ENCODE data around the gene EHD4. TPM values are rescaled to one million over a fixed set of nuclear protein-coding genes. Genes with fewer than 3 reads are reported as not detected.

EHD4 gene
- polyA plus RNA-seq, 1 donor (not counting 4 experiments of a cell fraction or from before 2014, with no cell fraction given): 31.5 TPM

- no peaks in the 10 kb centered on the region for H3K9me3 ChIP-seq (ENCODE audit: control insufficient read depth, low read depth, low read length)
- FAIRE-seq: no peak
- DNase-seq (ENCODE audit: low read depth, low spot score): no peak
- H3K4me2 ChIP-seq (ENCODE audit: control insufficient read depth, extremely low read depth, insufficient read depth, low read depth, low read length): no peak overlapping the region
- H3K4me1 ChIP-seq (ENCODE audit: control insufficient read depth, extremely low read depth, insufficient read depth, low read length): no peaks in the 10 kb centered on the region
- no peaks in the 10 kb centered on the region for H3K79me2 ChIP-seq (ENCODE audit: control insufficient read depth, insufficient read depth, low read length)
- H3K9ac ChIP-seq (ENCODE audit: control insufficient read depth, extremely low read depth, insufficient read depth, low read length): no peak overlapping the region
- H3K27me3 ChIP-seq (ENCODE audit: control insufficient read depth, extremely low read depth, insufficient read depth, low read length): no peaks in the 10 kb centered on the region
- no peak overlapping the region for H3K27ac ChIP-seq (ENCODE audit: control insufficient read depth, insufficient read depth, low read length)
- H3K36me3 ChIP-seq (ENCODE audit: control insufficient read depth in 2 of 2, extremely low read depth in 1 of 2, insufficient read depth in 2 of 2, low read length in 2 of 2): no peaks in the 10 kb centered on the region
- H3K9me1 ChIP-seq (ENCODE audit: control insufficient read depth, extremely low read depth, insufficient read depth, low read length): no peaks in the 10 kb centered on the region
- no peak overlapping the region for H3K4me3 ChIP-seq (ENCODE audit: control insufficient read depth in 2 of 3, extremely low read depth in 1 of 3, insufficient read depth in 2 of 3, low read depth in 1 of 3, low read length in 3 of 3)
- dilution Hi-C loops (cut with MboI; ENCODE audit: extremely low pct_ligation_motif_present, low sequenced_read_pairs): no loop called here
- no peaks in the 10 kb centered on the region for H4K20me1 ChIP-seq (ENCODE audit: control insufficient read depth, extremely low read depth, insufficient read depth, low read length)
- no peak overlapping the region for H2AFZ ChIP-seq (ENCODE audit: control insufficient read depth, low read length)
- no peak for TF ChIP-seq EZH2 (IDR thresholded peaks at IDR 0.05; ENCODE audit: low read length)
- TF ChIP-seq, protein P1, sequence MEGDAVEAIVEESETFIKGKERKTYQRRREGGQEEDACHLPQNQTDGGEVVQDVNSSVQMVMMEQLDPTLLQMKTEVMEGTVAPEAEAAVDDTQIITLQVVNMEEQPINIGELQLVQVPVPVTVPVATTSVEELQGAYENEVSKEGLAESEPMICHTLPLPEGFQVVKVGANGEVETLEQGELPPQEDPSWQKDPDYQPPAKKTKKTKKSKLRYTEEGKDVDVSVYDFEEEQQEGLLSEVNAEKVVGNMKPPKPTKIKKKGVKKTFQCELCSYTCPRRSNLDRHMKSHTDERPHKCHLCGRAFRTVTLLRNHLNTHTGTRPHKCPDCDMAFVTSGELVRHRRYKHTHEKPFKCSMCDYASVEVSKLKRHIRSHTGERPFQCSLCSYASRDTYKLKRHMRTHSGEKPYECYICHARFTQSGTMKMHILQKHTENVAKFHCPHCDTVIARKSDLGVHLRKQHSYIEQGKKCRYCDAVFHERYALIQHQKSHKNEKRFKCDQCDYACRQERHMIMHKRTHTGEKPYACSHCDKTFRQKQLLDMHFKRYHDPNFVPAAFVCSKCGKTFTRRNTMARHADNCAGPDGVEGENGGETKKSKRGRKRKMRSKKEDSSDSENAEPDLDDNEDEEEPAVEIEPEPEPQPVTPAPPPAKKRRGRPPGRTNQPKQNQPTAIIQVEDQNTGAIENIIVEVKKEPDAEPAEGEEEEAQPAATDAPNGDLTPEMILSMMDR (optimal IDR thresholded peaks at IDR 0.05 in 1 of 3, IDR thresholded peaks at IDR 0.05 in 1 of 3, conservative IDR thresholded peaks at IDR 0.05 in 1 of 3; ENCODE audit: extremely low read depth in 1 of 3, insufficient read depth in 2 of 3, low read length in 3 of 3): no peak
Observed at GRCh38 chr15:41996376-41996775, 24.0 kb upstream of the EHD4 start.

DNA sequence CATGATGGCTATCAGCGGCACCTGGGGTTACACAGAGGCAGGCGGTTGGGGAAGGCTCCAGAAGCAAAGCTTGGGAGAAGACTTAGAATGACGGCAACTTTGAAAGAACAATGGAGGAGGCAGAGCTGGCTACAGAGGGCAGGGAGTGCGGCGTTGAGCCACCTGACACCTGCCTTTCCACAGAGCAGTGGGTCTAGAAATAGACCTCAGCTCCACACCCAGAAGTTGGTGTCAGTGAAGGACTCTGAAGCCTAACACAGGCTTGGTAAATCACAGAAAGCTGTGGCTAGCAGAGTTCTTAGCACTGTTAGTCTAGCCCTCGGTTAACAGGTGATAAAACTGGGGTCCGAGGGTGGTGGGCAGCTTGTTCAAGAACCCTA lies 23.1 kb upstream of the EHD4 start:
- Histone ChIP-seq H3K9ac (ENCODE audit: control insufficient read depth, extremely low read depth, insufficient read depth, low read length) (no peak overlapping the region), H3K27me3 (ENCODE audit: control insufficient read depth, extremely low read depth, insufficient read depth, low read length) (no peaks in the 10 kb centered on the region), H3K4me2 (ENCODE audit: control insufficient read depth, extremely low read depth, insufficient read depth, low read depth, low read length) (no peak overlapping the region), H3K9me3 (ENCODE audit: control insufficient read depth, low read depth, low read length) (no peaks in the 10 kb centered on the region), H3K4me1 (ENCODE audit: control insufficient read depth, extremely low read depth, insufficient read depth, low read length) (no peaks in the 10 kb centered on the region), H3K27ac (ENCODE audit: control insufficient read depth, insufficient read depth, low read length) (no peak overlapping the region), H3K9me1 (ENCODE audit: control insufficient read depth, extremely low read depth, insufficient read depth, low read length) (no peaks in the 10 kb centered on the region), H3K79me2 (ENCODE audit: control insufficient read depth, insufficient read depth, low read length) (no peaks in the 10 kb centered on the region), H2AFZ (ENCODE audit: control insufficient read depth, low read length) (no peak overlapping the region), H3K36me3 (ENCODE audit: control insufficient read depth in 2 of 2, extremely low read depth in 1 of 2, insufficient read depth in 2 of 2, low read length in 2 of 2) (no peaks in the 10 kb centered on the region), H4K20me1 (ENCODE audit: control insufficient read depth, extremely low read depth, insufficient read depth, low read length) (no peaks in the 10 kb centered on the region), H3K4me3 (ENCODE audit: control insufficient read depth in 2 of 3, extremely low read depth in 1 of 3, insufficient read depth in 2 of 3, low read depth in 1 of 3, low read length in 3 of 3) (no peak overlapping the region)
- dilution Hi-C loops (cut with MboI; ENCODE audit: extremely low pct_ligation_motif_present, low sequenced_read_pairs): no loop called here
- FAIRE-seq (no peak), DNase-seq (ENCODE audit: low read depth, low spot score) (no peak)
- TF ChIP-seq, protein P1 (optimal IDR thresholded peaks at IDR 0.05 in 1 of 3, IDR thresholded peaks at IDR 0.05 in 1 of 3, conservative IDR thresholded peaks at IDR 0.05 in 1 of 3; ENCODE audit: extremely low read depth in 1 of 3, insufficient read depth in 2 of 3, low read length in 3 of 3): no peak
- no peak for TF ChIP-seq EZH2 (IDR thresholded peaks at IDR 0.05; ENCODE audit: low read length)
